ENCODE data around the gene TAF3. TPM values are rescaled to one million over a fixed set of nuclear protein-coding genes. Genes with fewer than 3 reads are reported as not detected.

TAF3 gene
- total RNA-seq, 1 donor from 2014 or later: 6.2 TPM

DNA sequence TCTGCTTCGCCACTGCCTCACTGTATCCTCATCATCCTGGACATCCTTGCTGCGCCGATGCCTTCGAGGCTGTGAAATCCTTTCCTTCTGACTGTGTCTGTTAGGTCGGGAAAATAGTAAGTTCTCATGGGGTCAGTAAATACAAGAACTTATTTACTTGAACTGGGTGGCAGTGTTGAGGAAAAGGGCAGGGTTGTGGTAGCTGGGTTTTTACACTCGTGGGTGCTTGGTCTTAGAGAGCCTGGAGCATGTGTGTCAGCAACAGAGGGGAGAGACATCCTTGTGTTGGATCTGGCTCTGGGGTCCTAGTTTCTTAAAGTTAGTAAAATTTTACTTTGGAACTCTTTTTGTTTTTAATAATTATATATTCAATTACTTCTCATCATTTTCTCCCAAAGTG is 123.3 kb downstream of the TAF3 start:
- TF ChIP-seq, protein P1, sequence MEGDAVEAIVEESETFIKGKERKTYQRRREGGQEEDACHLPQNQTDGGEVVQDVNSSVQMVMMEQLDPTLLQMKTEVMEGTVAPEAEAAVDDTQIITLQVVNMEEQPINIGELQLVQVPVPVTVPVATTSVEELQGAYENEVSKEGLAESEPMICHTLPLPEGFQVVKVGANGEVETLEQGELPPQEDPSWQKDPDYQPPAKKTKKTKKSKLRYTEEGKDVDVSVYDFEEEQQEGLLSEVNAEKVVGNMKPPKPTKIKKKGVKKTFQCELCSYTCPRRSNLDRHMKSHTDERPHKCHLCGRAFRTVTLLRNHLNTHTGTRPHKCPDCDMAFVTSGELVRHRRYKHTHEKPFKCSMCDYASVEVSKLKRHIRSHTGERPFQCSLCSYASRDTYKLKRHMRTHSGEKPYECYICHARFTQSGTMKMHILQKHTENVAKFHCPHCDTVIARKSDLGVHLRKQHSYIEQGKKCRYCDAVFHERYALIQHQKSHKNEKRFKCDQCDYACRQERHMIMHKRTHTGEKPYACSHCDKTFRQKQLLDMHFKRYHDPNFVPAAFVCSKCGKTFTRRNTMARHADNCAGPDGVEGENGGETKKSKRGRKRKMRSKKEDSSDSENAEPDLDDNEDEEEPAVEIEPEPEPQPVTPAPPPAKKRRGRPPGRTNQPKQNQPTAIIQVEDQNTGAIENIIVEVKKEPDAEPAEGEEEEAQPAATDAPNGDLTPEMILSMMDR (IDR thresholded peaks at IDR 0.05): no peak
- Mint-ChIP-seq H3K27ac (ENCODE audit: unreplicated experiment) (no peak overlapping the region), H3K36me3 (ENCODE audit: low read depth) (peaks cover 7% of the 10 kb centered on the region), H3K4me3 (ENCODE audit: unreplicated experiment) (no peak overlapping the region), H3K27me3 (ENCODE audit: low read depth) (no peaks in the 10 kb centered on the region), H3K4me1 (ENCODE audit: low read depth) (peaks cover 8% of the 10 kb centered on the region), H3K9me3 (ENCODE audit: low read depth) (peaks cover 29% of the 10 kb centered on the region)
- no peak for DNase-seq (ENCODE audit: low spot score)

DNA sequence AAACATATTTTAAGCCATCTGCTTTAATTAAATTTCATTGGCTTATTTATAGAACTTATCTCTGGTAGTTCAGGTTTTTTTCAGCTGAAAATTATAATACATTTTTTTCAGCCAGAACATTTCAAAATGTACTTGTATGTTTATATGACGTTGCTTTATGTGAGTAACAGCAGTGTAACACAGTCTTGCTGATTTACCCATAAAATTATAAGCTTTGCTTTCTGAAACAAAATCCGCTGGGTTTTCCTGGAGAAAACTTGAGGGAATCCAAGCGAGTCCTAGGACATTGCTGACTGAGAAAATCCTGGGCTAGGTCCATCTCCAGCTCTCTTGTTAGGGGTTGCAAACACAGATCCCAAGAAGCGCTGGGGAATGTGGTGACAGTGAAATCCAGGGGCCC is 124.0 kb downstream of the TAF3 start:
- peaks cover 10% of the 10 kb centered on the region for H3K4me1 Mint-ChIP-seq (ENCODE audit: low read depth)
- H3K27ac Mint-ChIP-seq (ENCODE audit: unreplicated experiment): no peak overlapping the region

DNA sequence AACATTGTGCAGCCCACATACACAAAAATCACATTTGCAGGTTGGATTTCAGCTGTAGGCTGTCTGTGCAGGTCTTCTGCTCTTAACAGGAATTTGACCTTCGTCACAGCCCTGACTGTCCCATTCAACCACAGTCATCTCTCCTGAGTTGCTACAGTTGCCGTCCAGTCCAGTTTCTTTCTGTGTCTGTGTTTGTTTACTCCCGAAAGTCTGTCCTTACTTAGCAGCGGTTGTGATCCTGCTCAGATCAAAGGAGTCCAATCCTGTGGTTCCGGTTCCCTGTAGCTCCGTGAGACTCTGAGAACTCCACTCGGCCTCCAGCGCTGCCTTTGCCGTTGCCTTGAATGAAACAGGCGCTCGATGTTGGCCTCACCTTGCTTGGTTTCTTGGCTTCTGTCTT is 124.6 kb downstream of the TAF3 start:
- no peak overlapping the region for H3K27ac Mint-ChIP-seq (ENCODE audit: unreplicated experiment)
- peaks cover 7% of the 10 kb centered on the region for H3K36me3 Mint-ChIP-seq (ENCODE audit: low read depth)
- H3K27me3 Mint-ChIP-seq (ENCODE audit: low read depth): no peaks in the 10 kb centered on the region
- no peak overlapping the region for H3K4me3 Mint-ChIP-seq (ENCODE audit: unreplicated experiment)
- H3K9me3 Mint-ChIP-seq (ENCODE audit: low read depth): peaks cover 17% of the 10 kb centered on the region
- H3K4me1 Mint-ChIP-seq (ENCODE audit: low read depth): peaks cover 10% of the 10 kb centered on the region
- no peak for DNase-seq (ENCODE audit: low spot score)
- TF ChIP-seq, protein P1 (IDR thresholded peaks at IDR 0.05): no peak

More for the DNA sequence above, 124.0 kb downstream of the TAF3 start:
- Mint-ChIP-seq H3K36me3 (ENCODE audit: low read depth) (peaks cover 7% of the 10 kb centered on the region), H3K9me3 (ENCODE audit: low read depth) (peaks cover 21% of the 10 kb centered on the region), H3K27me3 (ENCODE audit: low read depth) (no peaks in the 10 kb centered on the region), H3K4me3 (ENCODE audit: unreplicated experiment) (no peak overlapping the region)
- DNase-seq (ENCODE audit: low spot score): no peak
- TF ChIP-seq, protein P1 (IDR thresholded peaks at IDR 0.05): no peak

DNA sequence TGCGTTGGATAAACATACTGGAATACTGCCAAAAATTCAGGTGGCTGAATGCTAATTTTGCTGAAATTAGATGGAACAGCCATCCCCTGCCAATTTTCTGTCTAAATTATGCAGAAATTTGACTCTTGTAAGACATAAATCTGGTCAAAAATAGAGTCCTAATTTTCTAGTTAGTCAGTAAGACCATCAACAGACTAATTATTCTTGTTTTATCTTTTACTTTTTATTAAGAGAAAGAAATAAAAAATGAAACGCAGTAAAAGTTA is 125.8 kb downstream of the TAF3 start:
- Mint-ChIP-seq H3K36me3 (ENCODE audit: low read depth) (peaks cover 2% of the 10 kb centered on the region), H3K27me3 (ENCODE audit: low read depth) (no peaks in the 10 kb centered on the region)
- no peak for DNase-seq (ENCODE audit: low spot score)

DNA sequence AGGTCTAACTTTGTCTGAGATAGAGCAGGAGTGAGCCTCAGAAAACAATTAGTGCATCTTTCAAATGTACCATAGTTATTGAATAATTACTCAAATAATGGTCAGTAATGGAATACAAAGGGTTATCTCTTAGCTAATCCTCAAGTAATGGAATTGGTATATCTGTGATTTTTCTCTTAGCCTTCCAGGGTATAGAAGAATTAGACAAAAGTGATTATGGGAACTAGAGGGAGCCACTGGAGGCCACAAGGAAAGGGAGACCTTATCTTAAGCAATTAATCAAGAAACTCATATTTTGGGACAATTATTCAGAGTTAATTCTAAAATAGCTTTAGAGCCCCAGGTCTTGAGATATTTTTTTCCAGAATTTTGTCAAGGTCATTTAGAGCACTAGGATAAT is 126.2 kb downstream of the TAF3 start:
- H3K36me3 Mint-ChIP-seq (ENCODE audit: low read depth): peaks cover 2% of the 10 kb centered on the region
- peaks cover 21% of the 10 kb centered on the region for H3K4me1 Mint-ChIP-seq (ENCODE audit: low read depth)
- DNase-seq (ENCODE audit: low spot score): no peak
- H3K27ac Mint-ChIP-seq (ENCODE audit: unreplicated experiment): no peak overlapping the region
- TF ChIP-seq, protein P1 (IDR thresholded peaks at IDR 0.05): no peak
- no peaks in the 10 kb centered on the region for H3K27me3 Mint-ChIP-seq (ENCODE audit: low read depth)
- peaks cover 4% of the 10 kb centered on the region for H3K9me3 Mint-ChIP-seq (ENCODE audit: low read depth)
- H3K4me3 Mint-ChIP-seq (ENCODE audit: unreplicated experiment): no peak overlapping the region

More for the DNA sequence above, 125.8 kb downstream of the TAF3 start:
- TF ChIP-seq, protein P1 (IDR thresholded peaks at IDR 0.05): no peak
- Mint-ChIP-seq H3K4me3 (ENCODE audit: unreplicated experiment) (no peak overlapping the region), H3K9me3 (ENCODE audit: low read depth) (peaks cover 8% of the 10 kb centered on the region), H3K4me1 (ENCODE audit: low read depth) (peaks cover 21% of the 10 kb centered on the region), H3K27ac (ENCODE audit: unreplicated experiment) (no peak overlapping the region)

Data from chondrocyte (in vitro differentiated cells).